GM06990 (cell line): ENCODE measurements around the gene SCN8A.
"Not testable (repeated sequence)": the region's sequence is repeated elsewhere in the genome, so short reads cannot be mapped to it uniquely, and the experiment has no call there.

ENCODE experiments used
- DNase-seq: peaks from one replicate; pipeline ENCODE4 v3.0.0-alpha.2; 2011; ENCODE audit not compliant: insufficient read length; ENCODE audit errors: extremely low read depth
- H3K27me3 ChIP-seq: replicated peaks from 2 replicates; pipeline ENCODE4 v1.6.0; 2011; ENCODE audit warnings: low read length; ENCODE audit not compliant: control insufficient read depth, insufficient read depth
- H3K36me3 ChIP-seq: 2 replicates; pipeline ENCODE4 v1.5.1; 2011; ENCODE audit warnings: low read length; ENCODE audit not compliant: control insufficient read depth, insufficient read depth
- H3K4me3 ChIP-seq: replicated peaks from 2 replicates; pipeline ENCODE4 v1.5.1; 2011; ENCODE audit warnings: low read depth, mild to moderate bottlenecking, control low read depth, low read length
- TF ChIP-seq, protein P1 (sequence below): IDR thresholded peaks from 2 replicates; pipeline ENCODE4 v1.5.1; 2011; ENCODE audit warnings: low read length, control low read depth, mild to moderate bottlenecking, inconsistent platforms; ENCODE audit not compliant: insufficient read depth, poor library complexity, severe bottlenecking

SCN8A gene

DNA sequence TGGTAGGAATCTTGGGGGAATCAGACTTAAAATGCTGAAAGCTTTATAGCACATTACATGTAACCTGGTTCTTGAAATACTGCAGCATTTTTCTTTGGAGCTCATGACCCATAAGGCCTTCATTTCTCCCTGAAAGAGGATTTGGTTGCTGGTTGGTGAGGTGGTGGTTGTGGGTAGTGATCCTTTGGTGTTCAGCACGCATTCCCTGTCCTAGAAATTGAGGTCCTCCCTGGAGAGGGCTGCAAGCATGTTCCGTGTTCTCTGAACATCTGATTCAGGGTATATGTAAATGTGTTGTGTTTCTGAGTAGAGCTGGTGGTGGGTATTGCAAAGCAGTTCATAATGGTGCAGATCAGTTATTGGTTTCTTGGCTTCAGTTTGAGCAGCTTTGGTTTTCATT is 2.0 kb downstream of the SCN8A start:
- Histone ChIP-seq H3K36me3 (no peaks in the 10 kb centered on the region), H3K27me3 (peaks cover 2% of the 10 kb centered on the region), H3K4me3 (no peak overlapping the region)
- TF ChIP-seq, protein P1, sequence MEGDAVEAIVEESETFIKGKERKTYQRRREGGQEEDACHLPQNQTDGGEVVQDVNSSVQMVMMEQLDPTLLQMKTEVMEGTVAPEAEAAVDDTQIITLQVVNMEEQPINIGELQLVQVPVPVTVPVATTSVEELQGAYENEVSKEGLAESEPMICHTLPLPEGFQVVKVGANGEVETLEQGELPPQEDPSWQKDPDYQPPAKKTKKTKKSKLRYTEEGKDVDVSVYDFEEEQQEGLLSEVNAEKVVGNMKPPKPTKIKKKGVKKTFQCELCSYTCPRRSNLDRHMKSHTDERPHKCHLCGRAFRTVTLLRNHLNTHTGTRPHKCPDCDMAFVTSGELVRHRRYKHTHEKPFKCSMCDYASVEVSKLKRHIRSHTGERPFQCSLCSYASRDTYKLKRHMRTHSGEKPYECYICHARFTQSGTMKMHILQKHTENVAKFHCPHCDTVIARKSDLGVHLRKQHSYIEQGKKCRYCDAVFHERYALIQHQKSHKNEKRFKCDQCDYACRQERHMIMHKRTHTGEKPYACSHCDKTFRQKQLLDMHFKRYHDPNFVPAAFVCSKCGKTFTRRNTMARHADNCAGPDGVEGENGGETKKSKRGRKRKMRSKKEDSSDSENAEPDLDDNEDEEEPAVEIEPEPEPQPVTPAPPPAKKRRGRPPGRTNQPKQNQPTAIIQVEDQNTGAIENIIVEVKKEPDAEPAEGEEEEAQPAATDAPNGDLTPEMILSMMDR = no peak
- no peak for DNase-seq

DNA sequence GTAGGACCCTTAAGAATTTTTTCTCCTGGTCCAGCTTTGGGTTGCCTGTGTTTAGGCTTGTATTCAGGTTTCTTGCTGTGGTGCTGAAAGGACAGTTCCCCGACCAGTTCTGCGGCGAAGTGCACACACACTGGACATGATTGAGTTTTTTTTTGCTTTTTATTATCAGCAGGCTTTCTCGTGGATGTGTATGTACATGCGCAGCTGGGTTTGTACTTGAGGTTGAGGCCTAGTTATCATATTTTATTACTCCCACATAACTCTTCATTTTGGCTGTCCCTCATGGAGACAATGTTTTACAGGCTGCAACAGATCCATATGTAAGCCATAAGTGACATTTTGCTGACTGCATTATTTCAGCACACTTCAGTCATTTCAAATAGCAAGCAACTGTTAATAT is 2.5 kb downstream of the SCN8A start:
- H3K4me3 ChIP-seq = no peak overlapping the region
- H3K36me3 ChIP-seq = no peaks in the 10 kb centered on the region
- peaks cover 2% of the 10 kb centered on the region for H3K27me3 ChIP-seq
- no peak for DNase-seq
- TF ChIP-seq, protein P1 = no peak

DNA sequence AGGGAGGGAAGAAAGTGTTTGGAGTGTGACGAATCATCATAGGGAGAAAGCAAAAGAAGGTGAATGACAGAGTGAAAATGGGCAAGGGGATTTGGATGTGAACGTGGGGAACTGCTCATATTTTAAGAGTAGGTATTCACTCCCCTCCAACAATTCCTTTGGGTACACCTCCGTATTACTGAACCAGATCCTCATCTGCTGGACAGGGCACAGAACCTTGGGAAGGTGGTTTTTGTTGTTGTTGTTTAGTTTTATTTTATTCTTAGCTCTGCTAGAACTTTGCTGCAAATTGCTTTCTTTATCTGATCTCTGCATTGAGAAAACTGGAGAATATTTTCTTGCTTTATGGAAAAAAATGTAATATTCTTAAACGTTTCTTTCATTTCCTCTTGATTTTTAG is 7.1 kb downstream of the SCN8A start:
- DNase-seq = no peak
- TF ChIP-seq, protein P1 = no peak

DNA sequence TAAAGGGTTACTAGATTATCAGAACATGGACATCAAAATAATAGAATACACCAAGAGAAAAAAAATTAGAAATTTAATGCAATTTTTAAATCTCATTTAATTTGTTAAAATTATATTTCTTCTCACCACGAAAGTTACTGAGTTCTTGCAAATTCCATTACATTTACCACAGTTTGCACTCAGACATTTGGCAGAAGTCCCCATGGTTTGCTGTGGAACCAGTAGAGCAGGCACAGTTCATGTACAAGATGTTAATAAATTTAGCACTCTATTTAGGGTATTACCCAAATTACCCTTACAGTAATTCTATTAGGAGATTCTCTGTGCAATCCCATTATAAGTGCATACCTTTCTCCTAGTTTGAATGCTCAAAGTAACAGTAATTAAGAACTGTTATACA is 9.7 kb downstream of the SCN8A start:
- DNase-seq = no peak
- no peaks in the 10 kb centered on the region for H3K36me3 ChIP-seq
- no peaks in the 10 kb centered on the region; the same call in 1 of the 2 replicates for H3K27me3 ChIP-seq
- H3K4me3 ChIP-seq = no peak overlapping the region
- TF ChIP-seq, protein P1 = no peak

More for the DNA sequence above, 7.1 kb downstream of the SCN8A start:
- Histone ChIP-seq H3K36me3 (no peaks in the 10 kb centered on the region), H3K27me3 (no peaks in the 10 kb centered on the region; the same call in 1 of the 2 replicates), H3K4me3 (no peak overlapping the region)

DNA sequence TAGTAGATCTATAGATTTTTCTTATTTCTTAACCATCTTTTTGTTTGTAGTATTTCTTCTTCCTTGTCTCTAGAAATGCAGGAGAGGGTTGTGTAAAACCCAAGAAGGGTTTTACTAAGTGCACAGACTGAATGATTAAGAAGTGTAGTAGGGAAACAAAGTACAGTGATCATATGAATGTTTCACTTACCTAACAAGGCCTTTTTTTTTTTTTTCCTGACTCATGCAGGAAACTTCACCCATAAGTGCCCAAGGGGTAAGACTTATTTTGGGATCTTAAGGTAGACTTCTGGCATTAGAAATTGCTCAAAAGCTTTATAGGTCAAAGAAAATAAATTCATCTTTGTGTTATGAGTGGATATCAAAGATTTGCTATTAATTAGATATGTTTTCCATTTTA is 10.2 kb downstream of the SCN8A start:
- H3K36me3 ChIP-seq = no peaks in the 10 kb centered on the region
- DNase-seq = no peak
- TF ChIP-seq, protein P1 = no peak

DNA sequence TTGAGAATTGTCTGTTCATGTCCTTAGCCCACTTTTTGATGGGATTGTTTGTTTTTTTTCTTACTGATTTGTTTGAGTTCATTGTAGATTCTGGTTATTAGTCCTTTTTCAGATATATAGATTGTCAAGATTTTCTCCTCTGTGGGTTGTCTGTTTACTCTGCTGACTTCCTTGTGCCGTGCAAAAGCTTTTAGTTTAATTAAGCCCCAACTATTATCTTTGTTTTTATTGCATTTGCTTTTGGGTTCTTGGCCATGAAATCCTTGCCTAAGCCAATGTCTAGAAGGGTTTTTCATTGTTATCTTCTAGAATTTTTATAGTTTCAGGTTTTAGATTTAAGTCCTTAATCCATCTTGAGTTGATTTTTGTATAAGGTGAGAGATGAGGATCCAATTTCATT is 14.9 kb downstream of the SCN8A start:
- not testable (repeated sequence) for H3K36me3 ChIP-seq, DNase-seq, H3K27me3 ChIP-seq, H3K4me3 ChIP-seq

More for the DNA sequence above, 10.2 kb downstream of the SCN8A start:
- Histone ChIP-seq H3K4me3 (no peak overlapping the region), H3K27me3 (no peaks in the 10 kb centered on the region)

DNA sequence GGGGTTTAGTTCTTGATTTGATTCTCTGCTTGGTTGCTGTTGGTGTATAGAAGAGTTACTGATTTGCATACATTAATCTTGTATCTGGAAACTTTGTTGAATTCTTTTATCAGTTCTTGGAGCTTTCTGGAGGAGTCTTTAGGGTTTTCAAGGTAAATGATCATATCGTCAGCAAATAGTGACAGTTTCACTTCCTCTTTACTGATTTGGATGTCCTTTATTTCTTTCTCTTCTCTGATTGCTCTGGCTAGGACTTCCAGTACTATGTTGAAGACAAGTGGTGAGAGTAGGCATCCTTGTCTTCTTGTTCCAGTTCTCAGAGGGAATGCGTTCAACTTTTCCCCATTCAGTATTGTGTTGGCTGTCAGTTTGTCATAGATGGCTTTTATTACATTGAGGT is 16.2 kb downstream of the SCN8A start:
- DNase-seq, H3K27me3 ChIP-seq, H3K36me3 ChIP-seq, H3K4me3 ChIP-seq: not testable (repeated sequence)
